Fibroblast of the conjunctiva (primary cell): ENCODE measurements around the gene RANGAP1.
"Not testable (repeated sequence)": the region's sequence is repeated elsewhere in the genome, so short reads cannot be mapped to it uniquely, and the experiment has no call there.

Experiments
- DNase-seq: peaks from one replicate; pipeline ENCODE4 v3.0.0-alpha.2; 2010; ENCODE audit warnings: low read depth

RANGAP1 gene

DNA sequence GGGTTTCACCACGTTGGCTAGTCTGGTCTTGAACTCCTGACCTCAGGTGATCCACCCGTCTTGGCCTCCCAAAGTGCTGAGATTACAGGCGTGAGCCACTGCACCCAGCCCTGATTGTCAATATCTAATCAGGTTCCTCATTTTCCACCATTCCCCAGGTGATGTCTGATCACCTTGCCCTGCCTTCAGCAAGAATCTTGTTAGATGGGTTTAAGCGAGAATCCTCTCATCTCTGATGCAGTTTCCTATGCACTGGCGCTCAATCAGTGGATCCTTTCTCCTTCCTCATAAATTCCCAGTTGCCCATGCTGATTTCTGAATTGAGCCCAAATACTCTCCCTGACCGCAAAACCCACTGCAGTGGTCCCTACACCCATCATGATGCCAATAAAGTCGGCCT is 14.7 kb upstream of the RANGAP1 start:
- no peak for DNase-seq

DNA sequence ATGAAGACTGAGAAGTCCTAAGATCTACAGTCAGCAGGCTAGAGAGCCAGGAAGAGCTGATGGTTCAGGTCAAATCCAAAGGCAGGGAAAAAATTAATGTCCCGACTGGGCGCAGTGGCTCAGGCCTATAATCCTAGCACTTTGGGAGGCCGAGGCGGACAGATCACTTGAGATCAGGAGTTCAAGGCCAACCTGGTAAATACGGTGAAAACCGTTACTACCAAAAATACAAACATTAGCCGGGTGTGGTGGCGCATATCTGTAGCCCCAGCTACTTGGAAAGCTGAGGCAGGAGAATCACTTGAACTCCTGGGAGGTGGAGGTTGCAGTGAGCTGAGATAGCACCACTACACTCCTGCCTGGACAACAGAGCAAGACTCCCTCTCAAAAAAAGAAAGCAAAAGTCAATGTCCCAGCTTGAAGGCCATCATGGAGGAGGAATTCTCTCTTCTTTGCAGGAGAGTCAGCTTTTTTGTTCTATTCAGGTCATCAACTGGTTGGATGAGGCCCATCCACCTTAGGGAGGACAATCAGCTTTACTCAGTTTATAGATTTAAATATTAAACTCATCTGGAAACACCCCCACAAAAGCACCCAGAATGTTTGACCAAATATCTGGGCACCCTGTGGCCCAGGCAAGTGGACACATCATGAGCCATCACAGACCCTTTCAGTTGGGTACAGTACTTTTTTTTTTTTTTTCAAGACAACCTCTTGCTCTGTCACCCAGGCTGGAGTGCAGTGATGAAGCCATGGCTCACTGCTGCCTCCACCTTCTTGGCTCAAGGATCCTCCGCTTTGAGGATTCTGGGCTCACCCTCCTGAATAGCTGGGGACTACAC is 11.1 kb upstream of the RANGAP1 start:
- no peak for DNase-seq

DNA sequence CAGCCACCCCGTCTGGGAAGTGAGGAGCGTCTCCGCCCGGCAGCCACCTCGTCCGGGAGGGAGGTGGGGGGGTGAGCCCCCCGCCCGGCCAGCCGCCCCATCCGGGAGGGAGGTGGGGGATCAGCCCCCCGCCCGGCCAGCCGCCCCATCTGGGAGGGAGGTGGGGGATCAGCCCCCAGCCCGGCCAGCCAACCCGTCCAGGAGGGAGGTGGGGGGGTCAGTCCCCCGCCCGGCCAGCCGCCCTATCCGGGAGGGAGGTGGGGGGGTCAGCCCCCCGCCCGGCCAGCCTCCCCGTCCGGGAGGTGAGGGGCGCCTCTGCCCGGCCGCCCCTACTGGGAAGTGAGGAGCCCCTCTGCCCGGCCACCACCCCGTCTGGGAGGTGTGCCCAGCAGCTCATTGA is 8.8 kb upstream of the RANGAP1 start:
- DNase-seq = not testable (repeated sequence)

DNA sequence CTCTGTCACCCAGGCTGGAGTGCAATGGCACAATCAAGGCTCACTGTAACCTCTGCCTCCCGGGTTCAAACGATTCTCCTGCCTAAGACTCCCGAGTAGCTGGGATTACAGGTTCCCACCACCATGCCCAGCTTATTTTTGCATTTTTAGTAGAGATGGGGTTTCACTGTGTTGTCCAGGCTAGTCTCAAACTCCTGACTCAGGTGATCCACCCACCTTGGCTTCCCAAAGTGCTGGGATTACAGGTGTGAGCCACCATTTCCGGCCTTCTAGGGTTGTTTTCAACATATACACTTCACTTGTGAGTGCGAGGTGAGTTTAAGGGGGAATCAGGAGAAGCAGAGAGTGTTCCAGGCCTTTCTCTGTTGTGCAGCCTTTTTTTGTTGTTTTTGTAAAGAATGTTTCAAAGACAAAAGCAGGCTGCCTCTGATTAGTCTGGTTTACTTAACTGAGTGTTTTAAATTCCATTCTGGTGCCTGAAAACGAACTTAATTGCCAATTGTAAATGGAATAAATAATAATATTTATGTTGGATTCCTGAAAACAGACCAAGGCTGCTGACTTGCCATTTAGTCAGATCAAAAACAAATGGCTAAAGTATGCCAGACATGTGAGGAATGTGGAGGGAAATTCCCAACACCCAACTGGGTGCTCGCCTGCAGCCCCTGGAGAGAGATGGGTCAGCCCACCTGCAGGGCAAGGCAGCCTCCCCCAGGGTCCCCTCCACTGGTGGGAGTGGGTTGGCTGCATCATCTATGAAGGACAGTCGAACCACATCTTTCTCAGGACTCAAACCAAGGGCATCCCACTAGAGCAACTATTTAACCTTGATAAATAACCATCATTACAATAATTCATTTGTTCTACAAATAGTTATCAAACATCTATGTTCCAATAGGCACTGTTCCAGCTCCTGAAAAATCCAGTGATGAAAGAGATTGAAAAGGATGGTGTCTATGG is 4.6 kb upstream of the RANGAP1 start:
- DNase-seq = peak; percentile 76

DNA sequence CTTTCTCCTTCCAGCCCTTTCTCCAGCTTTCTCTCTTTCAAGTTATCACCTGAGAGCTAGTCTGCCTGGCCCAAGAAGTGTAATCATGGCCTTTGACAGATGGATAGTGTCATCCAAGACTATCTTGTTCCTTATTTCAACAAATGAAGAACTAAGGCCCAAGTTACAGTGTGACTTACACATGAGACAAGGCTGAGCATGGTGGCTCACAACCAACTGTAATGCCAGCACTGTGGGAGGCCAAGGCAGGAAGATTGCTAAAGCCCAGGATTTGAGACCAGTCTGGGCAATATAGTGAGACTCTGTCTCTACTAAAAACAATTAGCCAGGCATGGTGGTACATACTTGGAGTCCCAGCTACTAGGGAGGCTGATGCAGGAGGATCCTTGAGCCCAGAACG is 3.7 kb upstream of the RANGAP1 start:
- no peak for DNase-seq

DNA sequence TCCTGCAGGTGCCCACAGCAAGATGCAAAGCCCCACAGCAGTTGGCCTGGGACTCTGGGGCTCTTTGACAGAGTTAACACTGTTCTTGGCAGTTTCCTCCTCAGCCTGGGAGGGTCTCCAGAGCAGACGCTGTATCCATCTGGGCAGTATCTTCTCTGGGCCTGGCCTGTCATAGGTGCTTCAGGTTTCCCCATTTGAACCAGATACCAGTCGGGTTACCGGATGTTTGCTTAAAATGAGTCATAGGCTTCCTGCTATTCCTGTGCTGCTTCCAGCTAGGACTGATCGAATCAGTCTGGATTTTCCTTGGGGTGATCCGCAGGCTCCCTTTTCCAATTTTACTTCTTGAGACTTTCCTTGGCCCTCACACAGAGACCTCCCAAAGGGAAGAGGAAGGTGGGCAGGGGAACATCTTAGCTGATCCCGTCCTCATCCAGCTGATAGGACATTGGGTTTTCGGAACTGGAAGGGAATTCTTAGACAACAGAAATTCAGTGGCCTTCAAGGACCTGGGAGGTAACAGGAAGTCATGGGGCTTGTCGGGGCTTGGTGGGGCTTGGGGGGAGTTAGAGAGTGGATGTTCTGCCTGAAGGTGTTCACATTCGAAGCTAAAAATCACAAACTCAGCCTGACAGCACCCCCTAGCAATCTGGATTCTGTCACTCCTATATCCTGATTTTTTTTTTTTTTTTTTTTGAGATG is 2.4 kb upstream of the RANGAP1 start:
- no peak for DNase-seq

DNA sequence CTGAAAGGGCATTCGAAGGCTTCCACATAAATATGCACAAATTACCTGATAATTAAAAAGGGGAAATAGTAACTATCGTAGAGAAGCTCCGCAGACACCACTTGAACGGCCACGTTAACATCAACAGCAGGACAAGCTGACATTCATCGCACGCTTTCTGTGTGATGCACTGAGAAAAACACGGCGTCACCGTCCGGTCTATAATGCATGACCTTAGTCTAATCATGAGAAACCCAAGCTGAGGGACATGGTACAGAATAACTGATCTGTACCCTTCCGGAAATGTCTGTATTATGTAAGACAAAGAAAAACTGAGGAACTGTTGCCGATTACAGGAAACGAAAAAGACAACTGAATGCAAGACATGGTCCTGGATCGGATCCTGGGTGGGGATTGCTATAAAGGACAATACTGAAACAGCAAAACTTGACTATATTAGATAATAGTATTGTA is 678 bp upstream of the RANGAP1 start:
- DNase-seq = no peak

DNA sequence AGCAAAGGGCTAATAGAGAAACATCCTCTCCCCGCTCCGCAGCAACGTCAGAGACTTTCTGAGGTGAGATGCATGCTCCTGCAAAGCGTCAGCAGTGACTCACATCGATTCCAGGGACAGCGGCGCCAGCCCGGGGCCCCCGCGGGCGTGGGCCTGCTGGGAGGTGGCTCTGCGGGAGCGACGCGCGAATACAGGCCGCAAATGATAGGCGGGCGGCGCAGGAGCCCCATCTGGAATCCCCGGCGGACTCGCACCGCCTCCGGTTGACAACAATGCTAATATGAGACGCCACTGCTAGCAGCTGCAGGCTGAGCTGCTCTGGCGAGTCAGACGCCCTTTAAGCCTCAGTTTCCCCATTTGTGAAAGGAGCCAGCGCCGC is 557 bp downstream of the RANGAP1 start:
- DNase-seq = peak; percentile 45

DNA sequence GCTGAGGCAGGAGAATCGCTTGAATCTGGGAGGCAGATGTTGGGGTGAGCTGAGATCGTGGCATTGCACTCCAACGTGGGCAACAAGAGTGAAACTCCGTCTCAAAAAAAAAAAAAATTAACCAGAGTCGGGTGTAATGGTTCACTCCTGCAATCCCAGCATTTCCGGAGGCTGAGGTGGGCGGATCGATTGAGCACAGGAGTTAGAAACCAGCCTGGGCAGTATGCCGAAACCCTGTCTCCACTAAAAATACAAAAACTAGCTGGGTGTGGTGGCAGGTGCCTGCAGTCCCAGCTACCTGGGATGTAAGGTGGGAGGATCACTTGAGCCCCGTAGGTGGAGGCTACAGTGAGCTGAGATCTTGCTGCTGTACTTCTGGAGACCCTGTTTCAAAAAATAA is 1.5 kb downstream of the RANGAP1 start:
- no peak for DNase-seq

DNA sequence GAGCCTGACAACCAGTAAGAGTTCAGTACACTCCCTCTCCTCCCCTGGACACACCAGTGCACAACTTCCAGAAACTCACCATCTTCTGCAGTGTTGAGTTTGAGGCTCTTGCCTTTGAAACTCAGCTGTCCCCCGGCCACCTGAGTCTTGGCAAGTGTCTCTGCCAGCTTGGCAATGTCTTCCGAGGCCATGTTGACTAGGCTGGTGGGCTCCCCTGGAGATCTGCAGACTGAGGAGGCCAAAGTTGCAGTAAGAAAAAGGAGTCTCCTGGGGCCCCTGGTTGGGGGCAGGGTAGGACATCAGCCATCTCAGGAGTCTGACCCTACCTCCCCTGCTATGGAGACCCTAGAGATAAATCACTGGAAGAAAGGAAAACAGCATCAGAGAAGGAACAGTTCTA is 5.1 kb downstream of the RANGAP1 start:
- no peak for DNase-seq

DNA sequence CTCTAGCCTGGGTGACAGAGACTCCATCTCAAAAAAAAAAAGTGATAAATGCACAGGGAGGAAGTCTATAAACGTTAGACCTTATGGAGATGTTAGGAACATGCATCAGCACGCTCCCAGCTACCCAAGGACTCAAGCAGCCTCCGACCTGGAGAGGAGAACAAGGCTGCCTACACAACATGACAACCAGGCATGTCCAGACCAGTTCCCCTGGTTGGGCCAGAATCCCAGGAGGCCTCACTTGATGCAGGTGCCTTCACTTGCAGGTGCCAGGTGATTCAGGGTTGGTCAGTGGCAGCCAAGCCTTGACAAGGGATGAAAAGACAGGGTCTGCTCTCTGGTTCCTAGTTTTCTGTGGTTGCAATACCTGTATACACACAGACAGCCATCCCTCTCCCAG is 5.9 kb downstream of the RANGAP1 start:
- DNase-seq = no peak

DNA sequence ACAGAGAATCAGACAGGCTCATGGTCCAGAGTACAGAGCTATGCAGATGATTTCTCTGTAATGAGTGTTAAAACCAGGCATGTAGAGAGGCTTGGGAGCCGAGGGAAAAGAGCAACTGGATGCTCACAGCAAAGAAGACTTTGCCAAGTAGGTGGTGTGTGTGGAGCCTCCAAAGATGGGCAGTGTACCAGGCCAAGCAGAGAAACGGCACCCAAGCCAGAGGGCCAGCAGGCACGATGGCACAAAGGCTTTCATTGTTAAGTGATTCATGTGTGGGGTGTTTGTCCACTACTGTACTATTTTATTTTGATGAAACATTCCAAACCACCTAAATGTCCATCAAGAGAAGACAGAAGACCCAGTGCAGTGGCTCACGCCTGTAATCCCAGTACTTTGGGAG is 11.1 kb downstream of the RANGAP1 start:
- DNase-seq = no peak

DNA sequence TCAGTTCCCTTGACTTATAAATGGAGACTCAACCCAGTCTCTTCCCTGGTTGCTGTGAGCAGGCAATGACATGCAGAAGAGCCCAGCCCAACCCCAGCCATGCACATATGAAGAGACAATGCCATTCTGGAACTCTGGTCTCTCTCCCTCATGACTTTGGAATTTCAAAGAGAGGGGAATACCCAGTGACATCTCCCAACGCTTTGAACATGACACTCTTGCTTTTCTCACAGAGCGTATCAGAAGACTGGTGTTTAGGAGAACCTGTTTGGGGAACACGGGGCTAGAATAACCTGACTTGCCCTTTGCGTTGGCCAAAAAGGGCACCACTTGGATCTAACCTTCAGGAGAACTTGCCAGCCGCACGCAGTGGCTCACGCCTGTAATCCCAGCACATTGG is 12.9 kb downstream of the RANGAP1 start:
- DNase-seq = no peak

DNA sequence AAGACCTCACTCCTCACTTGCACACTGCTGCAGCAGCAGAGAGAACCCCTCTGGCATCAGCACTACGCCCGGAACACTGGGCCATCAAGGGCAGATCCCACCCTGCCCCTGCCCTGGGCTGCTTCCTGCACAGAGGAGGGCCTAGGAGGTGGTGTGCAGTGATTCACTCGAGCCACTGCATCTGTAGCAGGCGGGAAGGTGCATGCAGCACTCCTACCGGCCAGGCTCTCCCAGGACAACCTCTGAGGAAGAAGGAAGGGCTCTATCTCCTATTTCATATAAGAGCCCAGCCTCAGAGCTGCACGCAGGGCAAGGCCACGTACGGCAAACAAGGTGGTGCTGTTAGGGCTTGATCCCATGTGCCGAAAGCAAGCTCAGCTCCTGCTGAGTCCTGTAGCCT is 14.2 kb downstream of the RANGAP1 start:
- DNase-seq = no peak

DNA sequence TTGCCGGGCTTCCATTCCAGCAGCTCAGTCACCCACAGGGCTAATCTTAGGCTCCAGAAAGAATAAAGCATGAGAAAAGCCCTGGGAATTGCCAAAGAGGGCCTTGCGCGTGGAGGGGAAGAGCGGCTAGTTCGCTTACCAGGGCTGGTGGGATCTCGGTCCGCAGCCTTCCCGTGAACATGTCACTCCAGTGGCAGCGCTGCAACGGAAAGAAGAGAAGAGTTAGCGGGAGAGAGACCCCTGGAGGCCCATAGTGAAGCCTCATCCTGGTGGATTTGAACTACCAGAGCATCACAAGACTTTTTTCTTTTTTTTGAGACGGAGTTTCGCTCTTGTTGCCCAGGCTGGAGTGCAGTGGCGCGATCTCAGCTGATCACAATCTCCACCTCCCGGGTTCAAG is 18.0 kb downstream of the RANGAP1 start:
- DNase-seq = no peak

DNA sequence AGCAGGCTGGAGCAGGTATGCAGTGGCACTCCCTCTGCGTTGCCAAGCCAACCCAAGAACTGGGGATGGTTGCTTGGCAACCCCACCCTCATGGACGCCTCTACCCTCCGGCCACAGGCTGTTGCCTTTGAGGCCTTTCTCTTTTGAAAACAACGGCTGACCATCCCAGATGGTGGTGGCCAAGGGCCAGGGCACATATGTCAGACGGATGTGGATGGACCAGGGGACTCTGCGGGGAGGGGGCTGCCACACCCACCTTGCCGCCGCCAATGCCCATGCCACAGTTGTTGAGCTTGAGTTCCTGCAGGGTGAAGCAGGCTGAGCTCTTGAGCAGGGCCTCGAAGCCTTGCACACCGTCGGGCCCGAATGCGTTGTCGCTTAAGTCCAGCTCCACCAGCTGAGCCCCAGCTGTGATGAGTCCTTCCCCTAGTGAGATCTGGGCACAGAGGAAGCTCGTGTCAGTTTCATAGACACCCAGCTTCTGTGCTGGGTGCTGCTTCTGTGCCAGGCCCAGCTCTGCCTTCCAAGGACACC is 21.5 kb downstream of the RANGAP1 start:
- DNase-seq = no peak

DNA sequence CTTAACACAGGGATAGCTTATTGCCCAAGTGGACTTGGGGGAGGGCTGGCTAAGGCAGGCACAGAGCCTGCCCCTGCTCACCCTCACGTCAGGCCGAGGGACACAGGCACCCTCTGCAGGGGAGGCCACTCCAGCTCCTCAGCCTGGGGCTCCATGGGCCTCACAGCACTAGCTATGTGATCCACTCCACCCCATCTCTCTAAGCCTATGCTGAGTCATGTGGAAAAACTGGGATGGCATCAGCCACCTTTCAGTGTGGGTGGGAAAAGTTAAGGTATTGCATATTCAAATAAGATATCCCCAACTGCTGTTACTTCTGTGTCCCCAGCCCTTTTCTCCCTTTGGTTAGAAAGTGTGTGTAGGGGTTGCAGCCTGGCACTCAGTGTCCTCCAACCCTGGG is 22.3 kb downstream of the RANGAP1 start:
- DNase-seq = no peak

DNA sequence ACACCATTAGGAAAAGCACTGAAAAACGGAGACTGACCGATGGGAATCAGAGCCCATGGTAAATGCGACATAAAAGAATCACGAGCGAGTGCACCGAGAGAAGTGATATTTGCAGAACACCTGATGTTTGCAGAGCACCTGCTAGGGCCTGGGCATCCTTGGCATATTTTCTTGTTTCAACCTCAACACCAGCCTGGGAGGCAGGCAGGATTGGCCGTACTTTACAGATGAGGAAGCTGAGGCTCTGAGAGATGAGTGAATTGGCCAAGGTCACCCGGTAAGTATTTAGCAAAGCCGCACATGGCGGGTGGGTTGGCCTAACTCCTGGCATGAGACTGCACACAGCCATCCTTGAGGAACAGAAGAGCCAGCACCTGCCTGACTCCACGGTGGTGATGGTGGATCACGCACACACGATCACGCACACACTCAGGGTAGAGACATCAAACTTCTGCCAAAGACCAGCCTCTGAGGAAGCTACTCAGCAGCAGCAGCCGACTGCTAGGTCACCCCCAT is 23.7 kb downstream of the RANGAP1 start:
- no peak for DNase-seq

DNA sequence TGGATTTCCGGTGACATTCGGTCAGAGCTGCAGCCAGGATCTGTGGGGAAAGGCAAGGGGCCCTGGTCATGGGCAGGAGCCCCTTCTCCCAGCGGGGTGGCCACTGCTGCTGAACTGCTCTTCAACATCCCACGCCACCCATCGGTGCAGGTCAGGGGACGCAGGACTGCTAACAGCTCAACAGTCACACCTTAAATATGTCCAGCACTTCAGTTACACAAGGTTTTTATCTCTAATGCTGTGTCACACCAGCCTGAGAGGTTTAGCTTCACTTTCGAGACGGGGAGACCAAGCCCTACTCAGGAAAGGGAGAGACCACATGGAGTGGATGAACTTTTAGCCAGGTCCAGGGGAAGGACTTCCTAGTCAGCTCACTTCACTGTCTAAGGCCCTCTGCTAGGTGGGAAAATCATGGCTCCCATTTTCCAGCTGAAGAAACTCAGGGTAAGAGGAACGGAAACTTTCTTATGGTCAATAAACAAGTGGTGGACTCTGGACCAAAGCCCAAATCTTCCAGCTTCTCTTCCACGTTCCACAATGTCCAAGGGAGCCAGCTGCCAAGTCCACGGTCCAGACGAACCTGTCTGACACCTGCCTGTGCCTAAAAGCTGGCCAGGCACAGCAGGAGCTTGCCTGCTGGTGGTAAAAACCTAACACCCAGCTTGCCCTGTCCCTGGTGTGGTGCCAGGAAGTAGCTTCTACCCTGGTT is 24.3 kb downstream of the RANGAP1 start:
- DNase-seq = no peak

DNA sequence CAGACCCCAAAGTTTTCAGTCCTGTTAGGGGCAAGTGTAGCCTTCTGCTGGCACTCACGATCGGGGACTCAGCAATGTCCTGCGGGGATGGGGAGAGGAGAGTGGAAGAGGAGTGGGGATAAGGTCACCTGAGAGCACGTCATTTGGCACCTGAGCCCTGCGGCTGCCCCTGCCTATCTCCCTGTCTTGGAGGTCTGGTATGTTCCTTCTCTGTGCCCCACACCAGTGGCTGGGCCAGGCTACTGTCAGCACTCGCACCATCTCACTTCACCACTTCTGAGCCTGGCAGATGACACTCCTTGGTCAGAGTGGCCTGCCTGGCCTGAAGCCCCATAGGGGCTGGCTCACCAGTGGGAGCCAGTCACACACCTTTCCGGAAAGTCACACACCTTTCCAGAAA is 25.1 kb downstream of the RANGAP1 start:
- no peak for DNase-seq

DNA sequence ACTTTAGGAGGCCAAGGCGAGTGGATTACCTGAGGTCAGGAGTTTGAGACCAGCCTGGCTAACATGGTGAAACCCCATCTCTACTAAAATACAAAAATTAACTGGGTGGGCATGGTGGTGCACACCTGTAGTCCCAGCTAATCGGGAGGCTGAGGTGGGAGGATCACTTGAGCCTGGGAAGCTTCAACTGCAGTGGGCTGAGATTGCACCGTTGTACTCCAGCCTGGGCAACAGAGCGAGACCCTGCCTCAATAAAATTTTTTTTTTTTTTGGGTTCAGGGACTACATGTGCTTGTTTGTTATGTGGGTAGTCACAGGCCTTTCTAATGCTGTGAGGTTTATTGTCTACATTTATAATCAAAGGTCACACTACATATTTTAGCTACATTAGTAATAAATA is 26.2 kb downstream of the RANGAP1 start:
- DNase-seq = not testable (repeated sequence)
